ENCODE measurements around the gene TMEM127.

Gene TMEM127

DNA sequence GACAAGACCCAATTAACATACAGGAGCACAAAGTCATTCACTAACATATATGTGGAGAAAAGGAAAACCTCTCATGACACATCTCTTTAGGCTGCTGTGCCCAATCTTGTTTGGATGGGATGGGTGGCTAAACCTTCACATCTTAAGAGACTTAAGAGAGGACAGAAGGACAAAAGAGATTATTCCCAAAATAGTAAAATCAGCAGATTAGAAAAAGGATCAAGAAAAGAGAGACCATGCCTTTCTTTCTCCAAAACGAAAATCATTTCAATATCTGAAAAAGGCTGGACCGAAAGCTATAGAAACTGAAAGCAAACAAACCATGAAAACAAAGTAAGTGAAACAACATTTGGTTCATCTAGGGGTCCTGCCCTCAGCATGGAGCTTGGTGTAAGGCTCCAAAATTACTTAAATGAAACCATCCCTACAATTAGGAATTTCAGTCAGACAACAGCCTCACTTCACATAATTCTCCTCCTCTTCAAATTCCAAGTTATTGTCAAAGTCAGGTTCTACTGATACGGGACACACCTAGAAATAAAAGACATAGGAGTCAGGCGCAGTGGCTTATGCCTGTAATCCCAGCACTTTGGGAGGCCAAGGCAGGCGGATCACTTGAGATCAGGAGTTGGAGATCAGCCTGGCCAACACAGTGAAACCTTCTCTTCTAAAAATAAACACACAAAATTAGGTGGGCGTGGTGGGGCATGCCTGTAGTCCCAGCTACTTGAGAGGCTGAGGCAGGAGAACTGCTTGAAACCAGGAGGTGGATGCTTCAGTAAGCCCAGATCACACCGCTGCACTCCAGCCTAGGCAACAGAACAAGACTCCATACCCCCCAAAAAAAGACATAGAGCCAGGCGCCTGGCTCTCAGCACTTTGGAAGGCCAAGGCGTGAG lies 62.4 kb downstream of the TMEM127 start:
- DNase-seq = peak in 1 of 2 donors; percentile 29

- no peak for DNase-seq
Measured at GRCh38 chr2:96202152-96202854, 63.5 kb downstream of the TMEM127 start.

DNA sequence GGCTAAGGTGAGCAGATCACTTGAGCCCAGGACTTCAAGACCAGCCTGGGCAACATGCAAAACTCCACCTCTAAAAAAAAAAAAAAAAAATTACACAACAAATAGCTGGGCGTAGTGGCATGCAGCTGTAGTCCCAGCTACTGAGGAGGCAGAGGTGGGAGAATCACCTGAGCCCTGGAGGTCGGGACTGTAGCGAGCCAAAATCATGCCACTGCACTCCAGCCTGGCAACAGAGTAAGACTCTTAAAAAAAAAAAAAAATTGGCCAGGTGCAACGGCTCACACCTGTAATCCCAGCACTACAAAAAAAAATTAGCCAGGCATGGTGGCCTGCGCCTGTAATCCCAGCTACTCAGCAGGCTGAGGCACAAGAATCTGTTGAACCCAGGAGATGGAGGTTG lies 64.5 kb downstream of the TMEM127 start:
- no peak for DNase-seq

DNA sequence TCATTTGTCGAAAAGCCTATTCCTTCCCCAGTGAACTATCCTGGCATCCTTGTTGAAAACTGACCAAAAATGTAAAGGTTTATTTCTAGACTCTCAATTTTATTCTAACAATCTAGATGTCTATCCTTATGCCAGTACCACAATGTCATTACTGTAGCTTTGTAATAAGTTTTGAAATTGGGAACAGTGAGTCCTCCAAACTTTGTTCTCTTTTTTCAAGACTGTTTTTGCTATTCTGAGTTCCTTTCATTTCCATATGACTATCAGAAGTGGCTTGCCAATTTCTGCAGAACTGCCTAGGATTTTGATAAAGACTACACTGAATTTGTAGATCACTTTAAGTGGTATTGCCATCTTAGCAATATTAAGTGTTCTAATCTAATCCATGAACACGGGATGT lies 66.9 kb downstream of the TMEM127 start:
- no peak for DNase-seq

Data from CD4-positive, alpha-beta T cell treated with Interleukin-1 beta for 1 hour (primary cell).